ENCODE measurements around the gene RBM19.

Gene RBM19

GRCh38 chr12:113932381-113933196 is 33.5 kb downstream of the RBM19 start:
- DNase-seq (ENCODE audit: low spot score) = no peak

- no peak for DNase-seq (ENCODE audit: low spot score)
Measured at GRCh38 chr12:113931517-113931916, 34.6 kb downstream of the RBM19 start.

- DNase-seq (ENCODE audit: low spot score) = no peak
Measured at GRCh38 chr12:113930249-113930648, 35.9 kb downstream of the RBM19 start.

GRCh38 chr12:113929312-113929989 is 36.7 kb downstream of the RBM19 start:
- no peak for DNase-seq (ENCODE audit: low spot score)

GRCh38 chr12:113926788-113927187 is 39.3 kb downstream of the RBM19 start:
- no peak for DNase-seq (ENCODE audit: low spot score)

- no peak for DNase-seq (ENCODE audit: low spot score)
Measured at GRCh38 chr12:113924341-113924740, 41.8 kb downstream of the RBM19 start.

GRCh38 chr12:113923251-113923650 is 42.9 kb downstream of the RBM19 start:
- no peak for DNase-seq (ENCODE audit: low spot score)

GRCh38 chr12:113921430-113921829 is 44.7 kb downstream of the RBM19 start:
- DNase-seq (ENCODE audit: low spot score) = no peak

- DNase-seq (ENCODE audit: low spot score) = no peak
Measured at GRCh38 chr12:113919791-113920190, 46.3 kb downstream of the RBM19 start.

GRCh38 chr12:113918306-113918705 is 47.8 kb downstream of the RBM19 start:
- no peak for DNase-seq (ENCODE audit: low spot score)

- DNase-seq (ENCODE audit: low spot score) = no peak
Measured at GRCh38 chr12:113917393-113917792, 48.7 kb downstream of the RBM19 start.

- DNase-seq (ENCODE audit: low spot score) = no peak
Measured at GRCh38 chr12:113914806-113915205, 51.3 kb downstream of the RBM19 start.

GRCh38 chr12:113914176-113914575 is 51.9 kb downstream of the RBM19 start:
- DNase-seq (ENCODE audit: low spot score) = no peak

GRCh38 chr12:113912760-113913329 is 53.3 kb downstream of the RBM19 start:
- peak; percentile 28 for DNase-seq (ENCODE audit: low spot score)

- DNase-seq (ENCODE audit: low spot score) = no peak
Measured at GRCh38 chr12:113911971-113912759, 54.0 kb downstream of the RBM19 start.

GRCh38 chr12:113910751-113911272 is 55.3 kb downstream of the RBM19 start:
- no peak for DNase-seq (ENCODE audit: low spot score)

GRCh38 chr12:113909776-113910420 is 56.2 kb downstream of the RBM19 start:
- no peak for DNase-seq (ENCODE audit: low spot score)

GRCh38 chr12:113908584-113909100 is 57.5 kb downstream of the RBM19 start:
- DNase-seq (ENCODE audit: low spot score) = no peak

GRCh38 chr12:113907446-113908180 is 58.5 kb downstream of the RBM19 start:
- no peak for DNase-seq (ENCODE audit: low spot score)

- DNase-seq (ENCODE audit: low spot score) = no peak
Measured at GRCh38 chr12:113906411-113907200, 59.5 kb downstream of the RBM19 start.
